GM12878 (cell line): ENCODE measurements around the gene CSMD2. TPM values are rescaled to one million over a fixed set of nuclear protein-coding genes. Genes with fewer than 3 reads are reported as not detected.
A peak's percentile ranks its signal among the peaks of the same experiment; 100 is the strongest.

Experiments
- ATAC-seq: fragments of 200-7000 bp; cut with Tn5 transposase; 3 replicates; pipeline ENCODE4 v1.9.1; 2020; ENCODE audit warnings: mild to moderate bottlenecking, moderate library complexity
- BruUV-seq: library from RNA; stranded (reverse); fragments of 400-500 nt; replicated peaks from 2 replicates; lab custom pipeline; 2021; lab: Mats Ljungman, UMichigan
- CTCF ChIA-PET: fragments of 300-600 bp; sonication (Branson Sonifier 250); formaldehyde crosslinking; extraction: SDS; loops from one replicate; lab custom pipeline; 2021; ENCODE audit warnings: inconsistent platforms; lab: Yijun Ruan, JAX
- POLR2A ChIA-PET: fragments of 350-600 bp; formaldehyde crosslinking; extraction: SDS; loops from one replicate; lab custom pipeline; 2021; ENCODE audit warnings: inconsistent platforms; lab: Charles Lee
- RAD21 ChIA-PET: fragments of 300-600 bp; sonication (Branson Sonifier 250); formaldehyde crosslinking; loops from one replicate; lab custom pipeline; 2023; ENCODE audit warnings: antibody characterized with exemption; ENCODE audit not compliant: unreplicated experiment; lab: Charles Lee
- SMC1A ChIA-PET: fragments of 300-600 bp; sonication (Branson Sonifier 250); formaldehyde crosslinking; loops from one replicate; lab custom pipeline; 2023; ENCODE audit not compliant: unreplicated experiment, uncharacterized antibody; lab: Charles Lee
- DNase-seq: peaks from one replicate; pipeline ENCODE4 v3.0.0-alpha.2; 2011; ENCODE audit warnings: low read depth, low spot score
- FAIRE-seq: peaks from 3 replicates; lab custom pipeline; 2011; peaks lifted over from hg19 to GRCh38; lab: Jason Lieb, UNC
- H2AFZ ChIP-seq: 2 replicates; pipeline ENCODE4 v1.6.0; 2011; ENCODE audit warnings: low read depth, low read length, control low read depth; ENCODE audit not compliant: control insufficient read depth
- H3K27ac ChIP-seq: 2 replicates; pipeline ENCODE4 v1.5.1; 2011; ENCODE audit warnings: control low read depth; ENCODE audit not compliant: control insufficient read depth, insufficient read depth
- H3K27me3 ChIP-seq, 2 experiments: replicated peaks in 1 of 2; 2 replicates each; pipeline versions ENCODE4 v1.6.0 to v1.6.1; 2011; ENCODE audit warnings: low read length in 1 of 2; ENCODE audit not compliant: control insufficient read depth in 2 of 2, insufficient read depth in 2 of 2
- H3K36me3 ChIP-seq, 2 experiments: 2 replicates each; pipeline ENCODE4 v1.5.1; 2011; ENCODE audit warnings: low read length in 1 of 2; ENCODE audit not compliant: control insufficient read depth in 2 of 2, insufficient read depth in 2 of 2
- H3K4me1 ChIP-seq: 2 replicates; pipeline ENCODE4 v1.6.1; 2011; ENCODE audit warnings: mild to moderate bottlenecking, low read length, moderate library complexity, mixed read lengths; ENCODE audit not compliant: control insufficient read depth, insufficient read depth
- H3K4me2 ChIP-seq: 2 replicates; pipeline ENCODE4 v1.6.0; 2011; ENCODE audit warnings: control low read depth; ENCODE audit not compliant: control insufficient read depth, insufficient read depth
- H3K4me3 ChIP-seq: fragments of 200-600 bp; sonication (generic); 2 replicates; pipeline ENCODE4 v1.5.1; 2016
- H3K79me2 ChIP-seq: 2 replicates; pipeline ENCODE4 v1.6.0; 2011; ENCODE audit warnings: low read length; ENCODE audit not compliant: control insufficient read depth, insufficient read depth
- H3K9ac ChIP-seq: 2 replicates; pipeline ENCODE4 v1.8.0; 2011; ENCODE audit warnings: low read length, control low read depth, mixed read lengths; ENCODE audit not compliant: control insufficient read depth, insufficient read depth
- H3K9me3 ChIP-seq: replicated peaks from 3 replicates; pipeline ENCODE4 v1.5.1; 2011; ENCODE audit warnings: mild to moderate bottlenecking, low read length; ENCODE audit not compliant: control insufficient read depth, insufficient read depth
- H4K20me1 ChIP-seq: 2 replicates; pipeline ENCODE4 v1.6.0; 2011; ENCODE audit not compliant: control insufficient read depth, insufficient read depth
- CTCF ChIP-seq, 3 experiments: IDR thresholded peaks in 2 of 3; conservative IDR thresholded peaks in 1 of 3; 2 replicates each; pipeline ENCODE4 v1.5.1; 2011; ENCODE audit warnings: low read depth in 3 of 3, low read length in 3 of 3, mild to moderate bottlenecking in 3 of 3, control low read depth in 2 of 3, moderate library complexity in 2 of 3, inconsistent platforms in 1 of 3, mixed read lengths in 1 of 3; ENCODE audit not compliant: control insufficient read depth in 2 of 3, insufficient read depth in 1 of 3; ENCODE audit errors: extremely low read depth in 1 of 3
- EP300 ChIP-seq, 2 experiments: fragments of 150-350 bp in 1 of 2; IDR thresholded peaks; 2 replicates each; pipeline ENCODE4 v1.6.1; 2011 to 2012; ENCODE audit warnings: low read depth in 2 of 2, low read length in 2 of 2, borderline replicate concordance in 1 of 2, improper control_type of control experiment in 1 of 2, inconsistent platforms in 1 of 2; ENCODE audit not compliant: control insufficient read depth in 1 of 2
- NKRF ChIP-seq: fragments of 450-650 bp; conservative IDR thresholded peaks from 2 replicates; pipeline ENCODE4 v1.6.1; 2017; ENCODE audit warnings: mild to moderate bottlenecking, moderate library complexity
- PRDM15 ChIP-seq: fragments of 450-650 bp; formaldehyde crosslinking; IDR thresholded peaks from 2 replicates; pipeline ENCODE4 v1.4.0; 2020; ENCODE audit warnings: mild to moderate bottlenecking, moderate library complexity
- RAD21 ChIP-seq: IDR thresholded peaks from 2 replicates; pipeline ENCODE4 v1.6.1; 2011; ENCODE audit warnings: mild to moderate bottlenecking, low read depth, low read length, moderate library complexity; ENCODE audit not compliant: insufficient read depth
- SMC3 ChIP-seq: IDR thresholded peaks from 2 replicates; pipeline ENCODE4 v1.6.1; 2011; ENCODE audit warnings: low read length, improper control_type of control experiment, borderline replicate concordance
- SUZ12 ChIP-seq: fragments of 200-600 bp; sonication (generic); IDR thresholded peaks from one replicate; pipeline ENCODE4 v1.6.1; 2018; ENCODE audit warnings: antibody characterized with exemption, mild to moderate bottlenecking; ENCODE audit not compliant: unreplicated experiment
- WGBS: methylation state at CpG from one replicate; pipeline ENCODE4 v1.1.6; 2016; ENCODE audit warnings: low lambda C conversion rate; ENCODE audit not compliant: insufficient replicate concordance, insufficient coverage; ENCODE audit errors: missing lambda C conversion rate; 5-methylcytosine and 5-hydroxymethylcytosine counted together
- in situ Hi-C: fragments of 300-500 bp; cut with MboI; formaldehyde crosslinking; loops from 9 replicates; pipeline ENCODE4 v1.14.3; 2018; ENCODE audit warnings: mixed read lengths
- intact Hi-C: fragments of 100-400 bp; cut with micrococcal nuclease; formaldehyde crosslinking; loops from one replicate; pipeline ENCODE4 v1.14.2; 2022; ENCODE audit not compliant: unreplicated experiment
- polyA plus RNA-seq, 11 experiments: library from polyadenylated mRNA; depleted of rRNA in 4 of 11; unstranded in 6 of 11; stranded (reverse) in 5 of 11; fragments of >200 nt; fragmentation: Nextera tagmentation in 4 of 11; fragmentation: Illumina TruSeq in 1 of 11; extraction: Ambion mirVana in 4 of 11; extraction: Trizol in 1 of 11; gene quantifications; 1 replicate in 1 of 11; 2 replicates in 10 of 11; pipeline versions ENCODE4 v1.2.1 to v1.2.3, GENCODE V29; 2011 to 2016; ENCODE audit warnings: inconsistent platforms in 2 of 11, missing spikeins in 2 of 11, low read depth in 1 of 11
- total RNA-seq, 4 experiments: library from RNA; depleted of rRNA in 3 of 4; stranded (reverse); fragments of >200 nt in 3 of 4; fragmentation: Illumina TruSeq in 1 of 4; extraction: Trizol in 1 of 4; gene quantifications; 2 replicates each; pipeline versions ENCODE4 v1.2.1 to v1.2.3, GENCODE V29; 2013 to 2021

The CSMD2 gene
- total and polyA plus RNA-seq, 10 of the 15 experiments (the other 5 are each of a cell fraction or from before 2014, with no cell fraction given): under 0.01 TPM; not detected in 9

- peaks cover 4 to 23% of the 10 kb centered on the region in 2 experiments for H3K27me3 ChIP-seq
- ChIA-PET RAD21 (interaction anchor here (1.1 to 1.4 kb wide), 3 partner anchors 49 to 580 kb away, joined by 3 to 8 read pairs (median 6); no protein-coding TSS in a partner anchor), POLR2A (no interaction called here), CTCF (interaction anchor here (0.6 to 1.9 kb wide), 9 partner anchors 18 to 532 kb away, joined by 3 to 17 read pairs (median 3); no protein-coding TSS in a partner anchor), SMC1A (interaction anchor here (0.8 kb wide), 2 partner anchors 49 to 150 kb away, joined by 3 read pairs; no protein-coding TSS in a partner anchor)
- no peaks in the 10 kb centered on the region for H4K20me1 ChIP-seq
- H3K36me3 ChIP-seq: no peaks in the 10 kb centered on the region
- H2AFZ ChIP-seq: no peak overlapping the region
- H3K4me2 ChIP-seq: peak overlapping the region; percentile 79
- WGBS: 7% methylated on average over 38 of the region's 46 CpGs
- H3K9me3 ChIP-seq: no peaks in the 10 kb centered on the region
- H3K9ac ChIP-seq: no peak overlapping the region
- DNase-seq (no peak), ATAC-seq (peak; percentile 98), FAIRE-seq (no peak)
- no peak overlapping the region for H3K27ac ChIP-seq
- no peaks in the 10 kb centered on the region for H3K79me2 ChIP-seq
- H3K4me1 ChIP-seq: no peaks in the 10 kb centered on the region
- H3K4me3 ChIP-seq: peak overlapping the region; percentile 41; the same call in 1 of the 2 replicates
- intact Hi-C loops (loop anchor here (2.0 kb wide), 1 partner anchor 530 kb away; no protein-coding TSS in a partner anchor), in situ Hi-C loops (loop anchor here (10.0 kb wide), 1 partner anchor 528 kb away; no protein-coding TSS in a partner anchor)
- TF ChIP-seq SMC3 (peak; percentile 49; the same call in 1 of the 2 replicates), RAD21 (peak; percentile 56), EP300 (IDR thresholded peaks at IDR 0.05; ENCODE audit: borderline replicate concordance in 1 of 2, control insufficient read depth in 1 of 2, low read depth in 2 of 2, low read length in 2 of 2) (no peak), CTCF (IDR thresholded peaks at IDR 0.05 in 2 of 3, conservative IDR thresholded peaks at IDR 0.05 in 1 of 3; ENCODE audit: control insufficient read depth in 2 of 3, extremely low read depth in 1 of 3, insufficient read depth in 1 of 3, low read depth in 3 of 3, low read length in 3 of 3) (peak; percentile 62 to 68 (median 66)), SUZ12 (peak; percentile 42), NKRF (no peak), PRDM15 (CRISPR knock-in tag) (no peak)
- BruUV-seq: no TSS peak
Measured at GRCh38 chr1:34162852-34163766, 1.9 kb downstream of the CSMD2 start.
